Psoas muscle (tissue), 8 donors: Measurements from ENCODE around the gene DCHS1. TPM values are rescaled to one million over a fixed set of nuclear protein-coding genes. Genes with fewer than 3 reads are reported as not detected.
A peak's percentile ranks its signal among the peaks of the same experiment; 100 is the strongest.

ENCODE experiments used
- ATAC-seq, 4 donors: fragments of 200-7000 bp; cut with Tn5 transposase; one replicate each; pipeline ENCODE4 v1.9.1; 2020; ENCODE audit warnings: moderate library complexity in 3 of 4, mild to moderate bottlenecking in 2 of 4
- DNase-seq, 2 donors: peaks; one replicate each; pipeline ENCODE4 v3.0.0-alpha.2; 2020
- H3K27ac ChIP-seq: fragments of 200-600 bp; one replicate; pipeline ENCODE4 v1.8.0; 2022
- H3K27me3 ChIP-seq, 3 donors: fragments of 200-600 bp in 1 of 3; one replicate each; pipeline versions ENCODE4 v1.6.1 to v1.8.0; 2013 to 2022; ENCODE audit warnings: low read length in 2 of 3, mild to moderate bottlenecking in 2 of 3, moderate library complexity in 1 of 3; ENCODE audit not compliant: insufficient read depth in 3 of 3
- H3K36me3 ChIP-seq, 2 donors: fragments of 200-600 bp in 1 of 2; one replicate each; pipeline versions ENCODE4 v1.6.1 to v1.8.0; 2013 to 2022; ENCODE audit warnings: low read depth in 1 of 2, mild to moderate bottlenecking in 1 of 2, moderate library complexity in 1 of 2; ENCODE audit not compliant: insufficient read depth in 1 of 2
- H3K4me1 ChIP-seq: fragments of 200-600 bp; one replicate; pipeline ENCODE4 v1.8.0; 2022
- H3K4me3 ChIP-seq: fragments of 200-600 bp; one replicate; pipeline ENCODE4 v1.8.0; 2022; ENCODE audit warnings: mild to moderate bottlenecking
- H3K9me3 ChIP-seq: fragments of 200-600 bp; one replicate; pipeline ENCODE4 v1.8.0; 2022
- WGBS, 3 donors: extraction: QIAGEN DNeasy Blood & Tissue Kit; methylation state at CpG; one replicate each; pipeline versions ENCODE4 v1.1.6 to v1.1.7; 2013; 5-methylcytosine and 5-hydroxymethylcytosine counted together
- intact Hi-C, 2 donors: fragments of 100-400 bp; cut with DNase I; formaldehyde crosslinking; loops; one replicate each; pipeline versions ENCODE4 v1.11.0 to v1.14.2; 2022
- polyA plus RNA-seq, 3 donors: library from polyadenylated mRNA; stranded (reverse); fragments of 200-250 nt; gene quantifications; one replicate each; pipeline ENCODE4 v1.2.3, GENCODE V29; 2013
- total RNA-seq, 4 donors: library from RNA; stranded (reverse); fragmentation: NEBNext Ultra II Directional in 2 of 4; extraction: Animal tissue kit (Norgen Biotek cat#: 25700) in 2 of 4; gene quantifications; one replicate each; pipeline versions ENCODE4 v1.2.1 to v1.2.4, GENCODE V29; 2021 to 2023
- TF ChIP-seq, protein P1 (sequence below): fragments of 200-600 bp; IDR thresholded peaks from one replicate; pipeline ENCODE4 v1.8.0; 2022; ENCODE audit warnings: antibody characterized with exemption
- donor health status: healthy with polysubstance abuse.
- donor health status: DM: no; HTN: no; CAD: no; lungs with moderate emphysema.
- donor health status: Bipolar disorder and iron deficiency.
- donor health status: healthy.
- donor health status: DM: yes; HTN: yes; CAD: no.
- donor health status: DM: no; HTN: no; CAD: no.
- donor health status: DM: no; HTN: no; CAD: no.
- donor health status: DM: yes; HTN: yes; CAD: no.

Gene DCHS1
- total and polyA plus RNA-seq, 7 donors: 0.98 to 7.2 (median 3.2) TPM

DNA sequence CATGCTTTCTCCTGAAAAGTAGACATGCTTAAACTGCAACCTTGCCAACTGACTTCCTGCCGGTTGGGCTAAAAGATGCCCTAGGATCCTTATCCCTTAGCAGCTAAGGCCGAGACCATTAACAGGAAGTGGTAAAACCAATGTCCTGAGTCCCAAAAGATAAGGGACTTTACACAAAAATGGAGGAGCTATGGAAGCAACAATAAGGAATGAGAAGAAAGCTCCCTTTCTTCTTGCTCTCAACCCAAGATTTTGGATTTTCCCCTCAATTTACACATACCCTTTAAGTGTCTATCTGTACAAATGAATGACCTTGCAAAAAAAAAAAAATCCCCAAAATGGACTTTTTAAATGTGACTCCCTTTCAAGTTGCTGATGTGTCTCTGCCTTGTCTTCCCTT lies 16.4 kb upstream of the DCHS1 start:
- DNase-seq (no peak), ATAC-seq (no peak)
- Histone ChIP-seq H3K9me3 (no peaks in the 10 kb centered on the region), H3K4me1 (no peaks in the 10 kb centered on the region), H3K36me3 (no peaks in the 10 kb centered on the region), H3K4me3 (no peak overlapping the region), H3K27ac (no peak overlapping the region), H3K27me3 (no peaks in the 10 kb centered on the region)
- TF ChIP-seq, protein P1, sequence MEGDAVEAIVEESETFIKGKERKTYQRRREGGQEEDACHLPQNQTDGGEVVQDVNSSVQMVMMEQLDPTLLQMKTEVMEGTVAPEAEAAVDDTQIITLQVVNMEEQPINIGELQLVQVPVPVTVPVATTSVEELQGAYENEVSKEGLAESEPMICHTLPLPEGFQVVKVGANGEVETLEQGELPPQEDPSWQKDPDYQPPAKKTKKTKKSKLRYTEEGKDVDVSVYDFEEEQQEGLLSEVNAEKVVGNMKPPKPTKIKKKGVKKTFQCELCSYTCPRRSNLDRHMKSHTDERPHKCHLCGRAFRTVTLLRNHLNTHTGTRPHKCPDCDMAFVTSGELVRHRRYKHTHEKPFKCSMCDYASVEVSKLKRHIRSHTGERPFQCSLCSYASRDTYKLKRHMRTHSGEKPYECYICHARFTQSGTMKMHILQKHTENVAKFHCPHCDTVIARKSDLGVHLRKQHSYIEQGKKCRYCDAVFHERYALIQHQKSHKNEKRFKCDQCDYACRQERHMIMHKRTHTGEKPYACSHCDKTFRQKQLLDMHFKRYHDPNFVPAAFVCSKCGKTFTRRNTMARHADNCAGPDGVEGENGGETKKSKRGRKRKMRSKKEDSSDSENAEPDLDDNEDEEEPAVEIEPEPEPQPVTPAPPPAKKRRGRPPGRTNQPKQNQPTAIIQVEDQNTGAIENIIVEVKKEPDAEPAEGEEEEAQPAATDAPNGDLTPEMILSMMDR: no peak
- intact Hi-C loops: no loop called here
- WGBS, 3 donors: 83 to 87% (median 85%) methylated on average over 2 of the region's 2 CpGs

DNA sequence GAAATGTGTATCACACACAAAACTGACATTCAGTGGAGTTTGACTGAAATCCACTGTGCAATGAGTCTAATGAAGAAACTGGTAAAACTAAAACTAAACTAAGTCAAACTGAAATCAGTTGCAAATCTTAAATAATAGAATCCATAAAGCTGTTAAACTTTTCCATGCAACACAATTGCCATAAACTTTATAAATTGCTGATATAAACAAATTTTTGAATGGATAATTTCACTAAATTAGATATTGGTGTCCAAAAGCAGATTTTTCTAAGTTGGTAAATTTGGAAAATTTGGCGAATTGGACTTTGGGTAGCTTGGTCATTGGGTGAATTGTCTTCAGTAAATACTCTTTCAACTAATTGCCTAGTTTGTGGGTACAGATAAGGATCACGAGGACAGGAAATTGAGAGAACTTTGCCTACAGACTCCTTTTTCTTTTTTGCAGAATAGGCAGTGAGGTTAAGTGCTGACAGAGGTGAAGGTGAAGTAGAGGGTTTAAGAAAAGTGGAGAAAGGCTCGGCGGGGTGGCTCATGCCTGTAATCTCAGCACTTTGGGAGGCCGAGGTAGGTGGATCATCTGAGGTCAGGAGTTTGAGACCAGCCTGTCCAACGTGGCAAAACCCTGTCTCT lies 14.7 kb upstream of the DCHS1 start:
- DNase-seq (no peak), ATAC-seq (no peak)
- Histone ChIP-seq H3K4me3 (no peak overlapping the region), H3K27me3 (no peaks in the 10 kb centered on the region), H3K9me3 (no peaks in the 10 kb centered on the region), H3K4me1 (no peaks in the 10 kb centered on the region), H3K27ac (no peak overlapping the region), H3K36me3 (no peaks in the 10 kb centered on the region)
- TF ChIP-seq, protein P1: no peak
- 81 to 87% (median 87%) methylated on average over 6 of the region's 6 CpGs for WGBS, 3 donors
- intact Hi-C loops: no loop called here

DNA sequence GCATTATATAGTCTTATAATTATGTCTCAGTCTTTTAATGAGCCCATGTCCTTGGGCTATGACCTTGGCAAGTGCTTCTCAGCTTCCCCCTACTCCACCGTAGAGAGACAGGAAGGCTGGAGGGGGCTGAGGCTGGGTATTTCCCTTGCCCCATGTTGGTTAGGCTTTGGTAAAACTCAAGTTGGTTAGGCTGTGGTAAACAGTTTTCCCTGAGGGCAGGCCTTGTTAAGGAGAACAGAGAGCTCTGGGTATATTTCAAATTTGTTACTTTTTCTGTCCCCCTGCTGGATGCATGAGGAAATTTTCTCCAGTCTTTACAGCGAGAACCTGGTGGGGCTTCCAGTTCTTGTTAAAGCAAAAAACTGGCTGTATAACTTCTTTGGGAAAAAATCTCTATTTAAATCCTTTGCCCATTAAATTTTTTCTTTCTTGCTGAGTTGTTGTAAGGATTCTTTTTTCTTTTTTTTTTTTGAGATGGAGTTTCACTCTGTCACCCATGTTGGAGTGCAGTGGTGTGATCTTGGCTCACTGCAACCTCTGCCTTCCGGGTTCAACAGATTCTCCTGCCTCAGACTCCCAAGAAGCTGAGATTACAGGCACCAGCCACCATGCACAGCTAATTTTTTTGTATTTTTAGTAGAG lies 12.2 kb upstream of the DCHS1 start:
- ATAC-seq: no peak
- intact Hi-C loops: no loop called here

DNA sequence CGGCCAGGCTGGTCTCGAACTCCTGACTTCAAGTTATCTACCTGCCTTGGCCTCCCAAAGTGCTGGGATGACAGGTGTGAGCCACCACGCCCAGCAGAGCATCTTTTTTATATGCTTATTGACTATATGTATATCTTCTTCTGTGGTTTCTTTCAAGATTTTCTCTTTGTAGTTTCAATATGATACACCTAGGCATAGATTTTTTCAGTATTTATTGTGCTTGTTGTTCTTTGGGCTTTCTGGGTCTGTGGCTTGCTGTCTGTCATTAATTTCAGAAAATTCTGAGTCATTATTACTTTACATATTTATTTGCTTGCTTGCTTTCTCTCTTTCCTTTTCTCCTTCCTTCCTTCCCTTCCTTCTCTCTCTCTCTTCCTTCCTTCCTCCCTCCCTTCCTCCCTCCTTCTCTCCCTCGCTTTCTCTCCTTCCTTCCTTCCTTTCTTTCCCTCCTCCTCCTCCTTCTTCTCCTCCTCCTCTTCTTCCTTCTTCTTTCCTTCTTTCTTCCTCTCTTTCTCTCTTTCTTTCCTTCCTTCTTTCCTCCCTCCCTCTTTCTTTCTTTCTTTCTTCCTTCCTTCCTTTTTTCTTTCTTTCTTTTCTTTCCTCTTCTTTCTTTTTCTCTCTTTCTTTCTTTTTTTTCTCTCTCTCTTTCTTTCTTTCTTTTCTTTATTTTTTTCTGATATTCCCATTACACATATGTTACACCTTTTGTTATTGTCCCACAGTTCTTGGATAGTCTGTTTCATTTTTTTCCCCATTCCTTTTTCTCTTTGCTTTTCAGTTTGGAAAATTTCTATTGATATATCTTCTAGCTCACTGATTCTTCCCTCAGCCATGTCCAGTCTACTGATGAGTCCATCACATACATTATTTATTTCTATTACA lies 10.9 kb upstream of the DCHS1 start:
- Histone ChIP-seq H3K4me3 (no peak overlapping the region), H3K4me1 (no peaks in the 10 kb centered on the region), H3K27ac (no peak overlapping the region), H3K36me3 (no peaks in the 10 kb centered on the region), H3K9me3 (no peaks in the 10 kb centered on the region), H3K27me3 (no peaks in the 10 kb centered on the region)
- ATAC-seq (no peak), DNase-seq (no peak)
- 93 to 97% (median 96%) methylated on average over 4 of the region's 4 CpGs for WGBS, 3 donors
- TF ChIP-seq, protein P1: no peak
- intact Hi-C loops: no loop called here

More for the DNA sequence above, 12.2 kb upstream of the DCHS1 start:
- Histone ChIP-seq H3K9me3 (no peaks in the 10 kb centered on the region), H3K27ac (no peak overlapping the region), H3K4me1 (no peaks in the 10 kb centered on the region), H3K4me3 (no peak overlapping the region), H3K36me3 (no peaks in the 10 kb centered on the region), H3K27me3 (no peaks in the 10 kb centered on the region)
- TF ChIP-seq, protein P1: peak; percentile 41
- DNase-seq: no peak
- 74 to 77% (median 76%) methylated on average over 3 of the region's 3 CpGs for WGBS, 3 donors
